NCI-H69 (cell line): ENCODE data around the gene LAMTOR1.

Experiments
- DNase-seq: peaks from one replicate; lab custom pipeline; 2025; lab: John Stamatoyannopoulos, UW

Gene LAMTOR1

DNA sequence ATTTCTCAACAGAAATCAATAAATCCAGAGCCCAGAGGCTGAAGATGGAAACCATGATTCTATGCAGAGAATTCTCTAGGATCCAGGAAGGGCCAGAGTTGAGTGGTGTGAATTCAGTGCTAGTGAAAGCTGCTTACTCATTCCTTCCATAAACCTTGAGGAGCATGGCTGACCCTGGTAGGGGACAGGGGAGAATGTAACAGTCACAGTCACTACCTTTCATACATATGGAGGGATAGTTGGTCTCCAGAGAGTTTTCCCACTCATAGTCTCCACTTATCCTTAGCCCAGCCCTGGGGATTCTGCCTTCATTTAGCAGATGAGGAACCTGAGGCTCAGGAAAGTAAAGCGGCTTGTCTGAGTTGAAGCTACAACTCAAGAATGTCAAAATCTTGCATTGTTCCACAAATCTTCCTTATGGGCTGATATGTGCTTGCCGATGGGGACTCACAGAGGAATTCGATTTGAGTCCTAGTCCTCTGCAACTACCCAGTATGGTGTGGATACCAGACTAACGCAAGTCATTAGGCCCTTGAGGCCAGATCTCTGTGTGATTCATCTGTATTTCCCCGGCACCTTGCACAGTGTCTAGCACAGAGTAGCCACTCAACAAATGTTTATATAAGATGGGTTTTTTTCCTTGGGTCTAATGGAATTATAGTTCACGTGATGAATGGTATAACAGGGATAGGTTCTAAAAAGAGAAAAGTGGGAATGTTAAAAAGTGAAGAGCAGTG is 13.1 kb upstream of the LAMTOR1 start:
- DNase-seq, result no peak

DNA sequence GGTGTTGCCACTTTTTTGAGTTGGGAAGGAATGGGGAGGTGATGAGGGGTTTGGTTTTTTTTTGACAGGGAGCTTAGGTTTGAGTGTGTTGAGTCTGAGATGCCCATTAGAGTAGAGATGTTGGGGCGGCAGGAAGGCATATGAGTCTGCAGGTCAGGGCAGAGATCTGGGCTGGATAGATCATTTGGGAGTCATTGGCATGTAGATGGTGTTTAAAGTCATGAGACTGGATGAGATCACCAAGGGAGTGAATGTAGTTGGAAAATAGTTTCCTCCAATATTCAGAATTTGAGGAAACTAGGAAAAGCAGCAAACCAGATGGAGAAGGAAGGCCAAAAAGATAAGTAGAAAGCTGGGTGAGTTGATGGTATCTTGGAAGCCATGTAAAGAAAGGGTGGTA is 11.5 kb upstream of the LAMTOR1 start:
- no peak for DNase-seq

DNA sequence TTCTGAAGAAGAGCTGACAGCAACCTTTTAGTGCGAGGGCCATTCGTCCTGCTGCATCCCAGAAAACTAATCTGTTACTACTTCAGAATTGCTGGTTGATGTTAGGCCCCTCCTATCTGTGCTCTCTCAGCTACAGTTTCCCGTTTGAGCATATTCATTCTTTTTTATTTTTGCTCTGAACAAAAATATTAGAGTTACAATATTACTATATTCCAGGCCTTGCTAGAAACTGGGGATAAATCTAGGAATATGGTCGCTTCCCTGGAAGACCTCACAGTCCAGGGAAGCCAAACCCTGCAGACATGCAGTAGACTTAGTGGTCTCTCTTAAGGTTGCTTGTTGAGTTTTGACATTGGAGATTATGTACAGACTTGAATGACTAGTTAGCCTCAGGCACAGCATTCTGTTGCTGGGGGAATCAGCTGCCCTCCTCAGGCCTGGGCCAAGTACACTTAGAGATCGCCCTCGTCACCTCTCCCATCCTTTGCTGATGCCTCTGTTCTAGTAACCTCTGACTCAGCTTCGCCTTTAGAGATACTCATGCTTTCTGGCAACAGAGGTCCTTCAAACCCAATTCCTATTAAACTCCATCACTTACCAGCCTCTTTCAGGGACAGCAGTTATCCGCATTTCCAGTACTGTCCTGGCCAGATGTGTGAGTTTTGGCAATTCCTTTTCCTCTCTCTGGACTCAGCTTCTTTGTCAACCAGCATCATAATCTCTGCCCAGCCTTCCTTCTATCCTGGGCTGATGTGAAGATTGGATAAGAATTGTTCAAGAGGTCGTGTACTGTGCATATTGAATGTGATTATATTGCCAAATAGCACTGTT is 10.1 kb upstream of the LAMTOR1 start:
- DNase-seq, result peak; percentile 42

DNA sequence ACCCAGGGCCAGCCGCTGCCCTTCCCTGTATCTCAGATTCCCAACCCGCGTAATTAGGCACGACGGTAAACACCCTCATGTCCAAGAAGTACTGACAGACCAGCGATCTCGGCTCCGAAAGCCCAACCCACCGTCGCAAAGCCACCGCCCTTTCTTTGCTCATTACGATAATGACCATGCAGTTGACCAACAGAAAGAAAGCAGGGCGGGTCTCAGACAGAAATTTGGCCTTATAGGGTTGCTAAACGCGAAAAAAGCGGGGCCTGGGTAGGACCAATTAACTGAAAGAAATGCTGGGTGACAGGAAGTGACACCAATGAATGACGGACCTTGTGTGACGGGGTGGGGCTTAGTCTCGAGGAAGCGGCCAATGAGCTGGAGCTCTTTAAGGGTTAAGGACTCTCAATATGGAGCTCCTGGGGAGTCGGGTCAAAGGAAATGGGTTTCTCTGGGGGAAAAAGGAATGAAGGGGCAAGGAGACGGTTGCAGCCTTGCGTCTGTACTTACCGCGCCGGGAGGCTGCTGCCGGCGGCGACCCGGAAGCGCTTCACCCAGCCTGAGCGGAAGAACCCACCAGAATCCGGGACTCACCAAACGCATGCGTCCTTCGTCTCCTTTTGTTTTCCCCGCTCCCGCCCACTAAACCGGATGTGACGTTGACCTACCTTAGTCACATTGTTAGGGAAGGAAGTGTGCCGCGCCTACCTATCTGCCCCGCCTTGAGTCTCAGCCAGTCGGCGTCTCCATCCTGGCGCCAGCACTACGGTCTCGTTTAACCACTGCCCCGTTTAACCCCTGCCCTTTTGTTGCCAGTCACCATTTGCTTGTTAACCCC is 9.3 kb upstream of the LAMTOR1 start, which contains the start of gene ANAPC15:
TSS of gene ANAPC15 (minus strand) at position 553 of the 835 bp plus-strand sequence. CDS start 1,419 bp downstream, outside the sequence.
- DNase-seq, result peak; percentile 100

DNA sequence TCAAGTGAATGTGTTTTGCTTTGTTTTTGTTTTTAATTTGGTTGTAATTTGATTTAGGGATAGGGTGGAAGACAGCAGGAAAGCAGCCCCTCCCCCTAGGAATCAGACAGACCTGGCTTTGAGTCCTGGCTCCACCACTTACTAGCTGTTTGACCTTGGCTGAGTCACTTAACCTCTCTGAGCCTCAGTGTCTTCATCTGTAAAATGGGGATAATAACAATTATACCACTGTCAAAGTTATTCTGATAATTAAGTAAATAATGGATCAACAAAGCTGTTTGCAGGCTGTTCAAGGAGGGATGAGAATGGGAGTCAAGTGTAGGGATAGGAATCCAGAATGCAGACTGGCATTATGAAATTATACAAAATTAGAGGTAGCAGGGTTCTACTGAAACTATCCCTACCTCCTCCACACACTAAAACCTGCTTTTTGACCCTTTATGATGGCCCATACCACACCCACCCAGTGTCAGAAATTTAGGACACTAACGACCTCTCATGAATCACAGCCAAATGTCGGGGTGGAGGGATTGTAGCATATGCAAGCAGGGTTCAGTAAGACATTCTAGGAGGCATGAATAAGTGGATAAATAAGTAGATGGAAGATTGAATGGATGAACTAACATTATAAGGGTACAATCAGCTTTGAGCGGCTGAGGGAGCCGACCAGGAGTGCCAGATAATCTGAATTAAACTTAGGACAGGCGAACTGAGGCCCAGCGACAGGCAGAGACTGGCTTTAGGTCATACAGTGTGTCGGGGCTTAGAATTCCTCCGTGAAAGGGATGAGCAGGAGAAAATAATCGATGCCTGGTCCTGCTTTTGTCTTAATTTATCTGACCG is 8.4 kb upstream of the LAMTOR1 start:
- DNase-seq, result peak; percentile 54

DNA sequence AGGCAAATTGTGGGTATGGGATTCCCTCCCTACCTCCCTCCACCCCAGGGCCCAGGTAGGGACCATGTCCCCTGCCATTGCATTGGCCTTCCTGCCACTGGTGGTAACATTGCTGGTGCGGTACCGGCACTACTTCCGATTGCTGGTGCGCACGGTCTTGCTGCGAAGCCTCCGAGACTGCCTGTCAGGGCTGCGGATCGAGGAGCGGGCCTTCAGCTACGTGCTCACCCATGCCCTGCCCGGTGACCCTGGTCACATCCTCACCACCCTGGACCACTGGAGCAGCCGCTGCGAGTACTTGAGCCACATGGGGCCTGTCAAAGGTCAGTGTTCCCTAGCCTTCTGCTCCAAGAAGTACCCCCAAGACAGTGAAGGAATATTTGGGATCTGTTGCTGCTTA is 2.8 kb upstream of the LAMTOR1 start, which contains the start of gene TOMT:
TSS of gene TOMT (plus strand) at position 37 of the 400 bp plus-strand sequence. CDS start at position 65, 28 bp downstream.
- no peak for DNase-seq

DNA sequence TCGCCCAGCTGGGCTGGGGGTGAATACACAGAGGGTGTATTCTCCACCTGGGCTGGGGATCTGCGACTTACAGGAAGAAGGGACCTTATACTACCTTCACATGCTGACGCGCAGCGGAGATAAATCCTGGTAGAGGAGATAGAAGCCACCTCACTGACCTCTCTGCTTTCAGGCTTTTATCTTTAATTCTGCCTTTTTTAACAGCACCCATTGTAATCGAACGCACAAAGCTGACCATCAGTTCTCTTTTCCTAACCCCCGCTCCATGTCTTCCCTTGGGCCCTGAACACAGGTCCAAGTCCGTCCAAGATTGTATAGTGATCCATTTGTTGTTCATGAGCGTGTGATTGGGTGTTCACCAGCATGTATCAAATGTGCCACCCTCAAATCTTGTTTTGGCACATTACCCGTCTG is 664 bp upstream of the LAMTOR1 start:
- DNase-seq, result no peak

DNA sequence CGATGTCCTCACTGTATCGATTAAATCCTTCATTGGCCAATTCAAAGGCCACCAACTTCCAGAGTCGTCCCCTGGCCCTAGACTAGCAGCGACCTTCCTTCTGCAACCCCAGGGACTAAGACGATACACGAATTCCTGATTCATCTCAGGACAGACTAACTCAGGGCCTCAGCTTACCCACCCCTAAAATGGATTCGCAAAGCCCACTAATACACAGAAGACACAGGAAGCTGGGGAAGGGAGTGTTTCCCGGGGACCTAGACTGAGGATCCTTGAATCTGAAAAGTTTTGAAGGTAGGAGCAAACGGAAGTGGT is 509 bp downstream of the LAMTOR1 start:
- DNase-seq, result no peak

DNA sequence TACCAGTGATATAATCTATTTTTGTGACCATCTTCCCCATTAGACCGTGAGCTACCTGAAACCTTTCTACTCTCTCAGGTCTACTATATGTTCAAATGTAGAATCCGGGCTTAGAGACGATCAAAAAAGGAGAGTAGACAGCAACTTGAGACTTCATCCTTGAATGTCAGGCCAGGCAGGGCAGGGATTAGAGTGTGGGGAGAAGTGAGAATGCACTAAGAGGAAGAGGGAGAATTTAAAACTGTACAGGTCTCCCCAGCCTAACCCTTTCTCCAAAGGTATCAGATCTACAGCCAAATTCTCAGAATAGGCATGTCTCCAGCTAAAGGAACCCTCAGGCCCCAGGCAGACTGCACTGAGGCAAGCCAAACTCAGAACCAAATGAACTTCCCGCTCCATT is 935 bp downstream of the LAMTOR1 start:
- DNase-seq, result no peak

DNA sequence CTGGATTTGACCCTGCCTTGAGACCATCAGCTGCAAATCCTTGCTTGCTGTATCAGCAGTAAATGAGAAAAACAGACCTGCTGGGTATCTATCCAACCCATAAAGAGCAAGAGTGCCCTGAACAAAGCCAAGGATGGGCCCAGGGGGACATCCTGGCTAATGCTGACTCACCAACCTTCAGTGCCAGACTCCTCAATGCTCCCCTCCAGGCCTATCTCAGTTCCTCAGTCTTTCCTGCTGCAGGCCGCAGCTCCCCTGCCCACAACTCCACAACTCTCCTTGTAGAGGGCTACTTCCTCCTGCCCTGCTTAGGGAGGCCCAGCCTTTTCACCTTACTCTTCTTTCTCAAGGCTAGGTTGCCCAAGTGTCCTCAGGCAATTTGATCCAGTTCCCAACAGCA is 2.6 kb downstream of the LAMTOR1 start:
- no peak for DNase-seq

DNA sequence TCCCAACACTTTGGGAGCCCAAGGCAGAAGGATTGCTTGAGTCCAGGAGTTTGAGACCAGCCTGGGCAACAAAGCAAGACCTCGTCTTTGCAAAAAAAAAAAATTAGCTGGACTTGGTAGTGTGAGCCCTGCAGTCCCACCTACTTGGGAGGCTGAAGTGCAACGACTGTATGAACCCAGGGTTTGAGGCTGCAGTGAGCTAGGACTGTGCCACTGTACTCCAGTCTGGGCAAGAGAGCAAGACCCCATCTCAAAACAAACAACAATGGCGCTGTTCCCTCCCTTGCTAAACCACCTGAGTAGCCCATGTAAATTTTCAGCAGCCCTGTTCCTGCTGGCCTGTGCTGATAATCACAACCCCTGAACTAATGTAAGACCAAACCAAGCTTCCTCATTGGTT is 3.1 kb downstream of the LAMTOR1 start:
- DNase-seq, result no peak

DNA sequence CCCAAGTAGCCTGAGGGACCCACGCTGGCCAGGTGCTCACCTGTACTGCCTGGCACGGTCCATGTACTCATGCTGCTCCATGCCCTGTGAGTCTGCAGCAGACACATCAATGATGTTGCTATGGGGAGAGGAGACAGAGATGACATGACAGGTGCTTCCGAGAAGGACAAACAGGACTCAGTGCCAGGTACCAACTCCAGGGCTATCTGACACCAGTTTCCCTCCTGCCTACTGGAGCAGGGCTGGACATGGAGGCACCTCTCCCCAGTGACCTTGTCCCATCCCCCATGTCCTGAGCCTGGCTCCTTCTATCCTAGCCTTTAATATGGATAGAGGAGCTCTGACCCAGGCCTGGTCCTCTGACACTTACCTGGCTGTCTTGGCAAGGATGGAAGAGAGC is 4.4 kb downstream of the LAMTOR1 start:
- no peak for DNase-seq

DNA sequence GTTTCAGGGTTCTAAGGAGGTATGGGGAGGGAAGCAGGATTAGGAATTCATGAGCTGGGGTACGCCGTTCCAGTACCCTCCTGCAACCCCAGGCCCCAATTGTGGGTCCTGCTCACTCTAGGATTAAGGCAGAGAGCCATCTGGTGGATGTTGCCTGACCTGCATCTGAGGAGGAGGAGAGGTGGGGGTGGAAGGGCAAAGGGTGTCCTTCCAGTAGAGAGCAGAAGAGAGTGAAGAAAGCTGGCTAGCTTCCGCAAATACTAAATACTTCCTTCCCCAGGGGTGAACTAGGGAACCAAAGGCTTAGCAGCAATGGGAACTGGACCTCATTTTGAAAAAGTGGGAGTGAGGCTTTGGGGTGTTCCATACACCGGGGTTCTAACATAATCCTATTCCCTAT is 11.8 kb downstream of the LAMTOR1 start:
- DNase-seq, result peak; percentile 81

DNA sequence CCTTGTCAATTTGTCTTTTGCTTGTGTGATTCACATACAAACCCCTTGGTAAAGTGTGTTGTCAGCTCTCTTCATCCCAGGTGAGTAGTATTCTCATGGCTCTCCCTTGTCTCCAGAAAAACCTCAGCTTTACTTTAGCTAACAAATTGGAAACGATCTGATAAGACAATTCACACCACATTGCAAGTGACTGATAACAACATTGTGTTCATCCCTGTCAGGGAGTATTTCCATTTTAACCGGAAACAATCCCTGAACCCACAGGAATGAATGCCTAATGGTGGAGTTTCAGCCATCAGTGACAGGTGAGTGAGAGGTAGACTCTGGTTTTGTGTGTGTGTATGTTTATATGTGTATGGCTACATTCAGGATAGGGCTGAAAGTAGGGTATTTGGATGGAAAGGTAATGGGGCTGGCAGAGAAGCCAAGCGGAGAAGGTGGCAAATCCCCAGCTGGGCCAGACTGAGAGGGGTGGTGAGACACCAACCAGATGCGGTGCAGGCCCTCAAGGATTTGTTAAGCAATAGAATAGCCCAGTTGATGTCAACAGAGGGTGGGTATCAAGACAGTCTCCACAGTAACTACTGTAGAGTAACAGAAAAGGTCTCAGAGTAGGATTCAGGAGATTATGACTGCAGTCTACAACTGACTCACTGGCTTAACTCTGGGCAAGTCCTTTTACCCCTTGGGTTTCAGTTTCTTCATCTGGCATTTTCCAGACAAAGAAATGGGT is 14.9 kb downstream of the LAMTOR1 start:
- no peak for DNase-seq

DNA sequence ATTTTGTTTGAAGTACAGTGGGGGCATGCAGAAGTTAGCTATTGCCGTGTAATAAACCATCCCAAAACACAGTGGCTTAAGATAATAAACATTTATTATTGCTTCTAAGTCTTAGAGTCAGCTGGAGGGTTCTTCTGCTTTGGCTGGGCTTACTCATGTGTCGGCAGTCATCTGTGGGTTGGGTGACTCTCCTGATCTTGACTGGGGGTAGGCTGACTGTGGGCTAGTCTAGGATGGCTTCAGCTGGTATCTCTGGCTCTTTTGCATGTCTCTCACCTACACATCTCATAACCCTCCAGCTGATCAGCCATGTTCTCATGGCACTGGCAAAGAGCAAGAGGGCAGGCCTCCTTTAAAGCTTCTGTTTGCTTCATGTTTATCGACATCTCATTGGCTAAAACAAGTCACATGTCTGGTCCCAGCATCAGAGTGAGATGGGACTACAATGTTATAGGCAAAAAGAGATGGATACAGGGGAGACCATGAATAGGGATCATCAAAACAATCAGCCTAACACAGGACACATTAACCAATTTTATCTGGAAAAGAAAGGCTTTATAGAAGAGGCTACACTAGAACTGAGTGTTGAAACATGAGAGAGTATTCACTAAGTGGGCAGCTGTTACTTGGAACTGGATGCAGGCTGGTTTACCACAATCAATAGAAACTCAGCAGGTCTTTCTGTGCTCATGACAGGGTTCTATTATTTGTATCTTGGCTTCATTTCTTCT is 17.3 kb downstream of the LAMTOR1 start:
- peak; percentile 53 for DNase-seq

DNA sequence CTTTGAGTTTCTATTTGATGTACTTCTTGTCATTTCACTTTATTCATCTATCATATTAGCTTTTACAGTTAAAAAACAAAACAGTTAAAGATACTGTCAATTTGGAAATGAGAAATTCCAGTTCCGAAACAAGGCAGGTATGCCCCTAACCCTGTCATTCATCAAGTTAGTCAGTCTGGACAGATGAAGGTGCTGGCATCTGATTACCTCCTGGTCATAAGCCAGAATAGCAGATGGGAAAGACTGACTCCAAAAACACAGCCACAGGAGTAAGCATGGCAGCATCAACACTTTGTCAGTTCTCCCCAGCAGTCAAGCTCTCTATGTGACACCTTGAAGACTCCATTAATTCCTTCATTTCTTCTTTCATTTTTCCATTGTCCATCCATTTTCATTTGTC is 18.1 kb downstream of the LAMTOR1 start:
- peak; percentile 68 for DNase-seq

DNA sequence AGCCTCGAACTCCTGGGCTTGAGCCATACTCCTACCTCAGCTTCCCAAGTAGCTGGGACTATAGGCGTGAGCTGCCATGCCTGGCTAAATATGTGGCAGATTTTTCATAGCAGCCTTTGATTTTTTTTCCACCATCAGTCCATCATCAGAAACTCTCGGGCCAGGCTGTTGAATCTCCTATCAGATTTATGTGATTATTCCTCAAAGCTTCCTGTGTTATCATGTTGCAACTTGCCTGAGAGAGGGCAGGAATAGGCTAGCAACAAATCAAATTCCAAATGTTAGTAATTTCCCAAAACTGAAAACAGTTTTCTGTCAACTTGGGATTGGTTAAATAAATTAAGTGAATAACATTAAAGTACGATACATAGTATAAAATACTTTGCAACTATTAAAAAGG is 19.0 kb downstream of the LAMTOR1 start:
- peak; percentile 34 for DNase-seq

DNA sequence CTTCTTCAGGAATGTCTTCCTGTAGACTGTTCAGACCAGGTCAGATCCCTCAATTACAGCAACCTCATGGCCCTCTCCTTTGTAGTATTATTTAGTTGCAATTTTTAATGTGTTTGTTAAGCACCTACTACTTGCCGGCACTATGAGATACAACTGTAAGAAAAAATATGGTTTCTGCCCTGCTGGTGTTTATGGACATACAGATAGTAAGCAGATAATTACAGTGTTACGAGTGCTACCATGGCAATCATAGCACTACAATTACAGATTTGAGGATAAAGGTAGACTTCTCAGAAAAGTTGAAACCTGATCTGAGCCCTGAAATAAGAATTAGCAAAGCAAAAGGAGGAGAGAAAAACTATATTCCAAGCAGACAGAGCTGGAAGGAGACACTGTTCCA is 19.7 kb downstream of the LAMTOR1 start:
- peak; percentile 65 for DNase-seq

DNA sequence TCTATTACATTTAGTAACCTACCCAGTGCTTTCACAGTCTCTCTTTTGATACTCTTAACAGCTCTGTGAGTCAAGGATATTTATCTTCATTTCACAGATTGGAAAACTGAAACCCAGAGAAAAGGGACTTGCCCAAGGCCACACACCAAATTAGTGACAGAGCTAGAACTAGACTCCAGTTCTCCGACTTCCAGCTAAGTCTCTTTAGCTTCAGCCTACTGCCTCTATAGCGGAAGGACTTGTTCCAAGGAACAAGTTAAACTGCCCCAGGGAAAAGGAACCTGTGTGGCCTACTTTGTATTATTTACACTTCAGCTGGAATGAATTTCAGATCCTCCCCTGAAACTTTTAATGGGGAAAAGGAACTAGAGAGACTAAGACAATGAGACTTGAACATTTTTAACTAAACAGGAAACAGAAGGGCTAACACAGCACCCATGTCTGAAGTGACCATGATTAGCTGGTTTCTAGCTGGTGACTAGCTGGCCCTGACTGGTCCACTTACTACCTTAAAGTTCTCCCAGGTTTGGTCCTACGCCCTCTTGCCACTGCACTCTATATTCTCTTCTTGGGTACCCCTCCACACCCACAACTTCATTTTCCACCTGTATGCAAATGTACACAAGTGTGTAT is 21.2 kb downstream of the LAMTOR1 start:
- DNase-seq, result no peak
